Mesendoderm (in vitro differentiated cells): ENCODE data around the gene PTPRE.

Source experiments
- DNase-seq: peaks from one replicate; pipeline ENCODE4 v3.0.0; 2013
- H2AK5ac ChIP-seq: 2 replicates; pipeline ENCODE4 v1.6.1; 2013; ENCODE audit warnings: low read length, inconsistent platforms
- H2BK120ac ChIP-seq: 2 replicates; pipeline ENCODE4 v1.6.1; 2013; ENCODE audit warnings: low read depth, mild to moderate bottlenecking, low read length, moderate library complexity, mixed read lengths
- H2BK15ac ChIP-seq: replicated peaks from 2 replicates; pipeline ENCODE4 v1.6.1; 2013; ENCODE audit warnings: low read depth, mild to moderate bottlenecking, moderate library complexity
- H2BK5ac ChIP-seq: 2 replicates; pipeline ENCODE4 v1.6.1; 2013; ENCODE audit warnings: low read length, inconsistent platforms
- H3K18ac ChIP-seq: 2 replicates; pipeline ENCODE4 v1.6.1; 2013; ENCODE audit warnings: mild to moderate bottlenecking, low read length, mixed read lengths
- H3K23ac ChIP-seq: one replicate; pipeline ENCODE4 v1.6.1; 2013; ENCODE audit warnings: low read length
- H3K27ac ChIP-seq: 2 replicates; pipeline ENCODE4 v1.5.1; 2013; ENCODE audit warnings: low read depth, mild to moderate bottlenecking, inconsistent platforms, low read length, moderate library complexity
- H3K27me3 ChIP-seq: 2 replicates; pipeline ENCODE4 v1.6.1; 2013; ENCODE audit warnings: low read length, control low read depth, mild to moderate bottlenecking, inconsistent platforms; ENCODE audit not compliant: insufficient read depth, poor library complexity
- H3K36me3 ChIP-seq: 2 replicates; pipeline ENCODE4 v1.6.1; 2013; ENCODE audit warnings: low read length, inconsistent platforms; ENCODE audit not compliant: control insufficient read depth, insufficient read depth
- H3K4ac ChIP-seq: one replicate; pipeline ENCODE4 v1.6.1; 2013; ENCODE audit warnings: low read depth, mild to moderate bottlenecking, low read length, moderate library complexity
- H3K4me1 ChIP-seq: 2 replicates; pipeline ENCODE4 v1.6.1; 2013; ENCODE audit warnings: low read depth, low read length, inconsistent platforms; ENCODE audit not compliant: control insufficient read depth
- H3K4me2 ChIP-seq: 2 replicates; pipeline ENCODE4 v1.6.1; 2013; ENCODE audit warnings: low read length
- H3K4me3 ChIP-seq: 2 replicates; pipeline ENCODE4 v1.5.1; 2013; ENCODE audit warnings: mild to moderate bottlenecking, low read length
- H3K56ac ChIP-seq: one replicate; pipeline ENCODE4 v1.6.1; 2013; ENCODE audit warnings: low read length
- H3K79me1 ChIP-seq: 2 replicates; pipeline ENCODE4 v1.6.1; 2013; ENCODE audit warnings: low read length, inconsistent platforms
- H3K79me2 ChIP-seq: 2 replicates; pipeline ENCODE4 v1.6.1; 2013; ENCODE audit warnings: mild to moderate bottlenecking, low read length; ENCODE audit not compliant: control insufficient read depth, insufficient read depth
- H3K9ac ChIP-seq: 2 replicates; pipeline ENCODE4 v1.6.1; 2013; ENCODE audit warnings: low read length, inconsistent platforms
- H4K5ac ChIP-seq: one replicate; pipeline ENCODE4 v1.6.1; 2013; ENCODE audit warnings: low read length
- H4K8ac ChIP-seq: one replicate; pipeline ENCODE4 v1.6.1; 2013; ENCODE audit warnings: low read depth, mild to moderate bottlenecking, control low read depth, low read length, moderate library complexity
- WGBS: extraction: QIAGEN DNeasy Blood & Tissue Kit; methylation state at CpG from one replicate; pipeline ENCODE4 v1.1.7; 2013; ENCODE audit warnings: low lambda C conversion rate, missing lambda C conversion rate; ENCODE audit not compliant: insufficient coverage; ENCODE audit errors: extremely low coverage; 5-methylcytosine and 5-hydroxymethylcytosine counted together

PTPRE gene

GRCh38 chr10:127945341-127945758 is 38.4 kb downstream of the PTPRE start:
- no CpG with 5 or more reads among the region's 2 CpGs for WGBS
- no peak overlapping the region for H3K9ac ChIP-seq
- no peak overlapping the region for H3K18ac ChIP-seq
- H3K4me2 ChIP-seq, result no peak overlapping the region
- no peak for DNase-seq
- no peak overlapping the region for H4K5ac ChIP-seq
- H3K27ac ChIP-seq, result no peak overlapping the region
- no peaks in the 10 kb centered on the region for H3K27me3 ChIP-seq
- no peak overlapping the region for H3K23ac ChIP-seq
- no peak overlapping the region for H3K56ac ChIP-seq
- H3K4ac ChIP-seq, result no peak overlapping the region
- no peak overlapping the region for H4K8ac ChIP-seq
- H2BK5ac ChIP-seq, result no peak overlapping the region
- H3K4me3 ChIP-seq, result no peak overlapping the region
- no peaks in the 10 kb centered on the region for H3K79me2 ChIP-seq
- no peak overlapping the region for H2BK120ac ChIP-seq
- H3K36me3 ChIP-seq, result no peaks in the 10 kb centered on the region
- H3K4me1 ChIP-seq, result no peaks in the 10 kb centered on the region
- no peaks in the 10 kb centered on the region for H3K79me1 ChIP-seq
- H2AK5ac ChIP-seq, result no peak overlapping the region
- H2BK15ac ChIP-seq, result no peak overlapping the region

DNA sequence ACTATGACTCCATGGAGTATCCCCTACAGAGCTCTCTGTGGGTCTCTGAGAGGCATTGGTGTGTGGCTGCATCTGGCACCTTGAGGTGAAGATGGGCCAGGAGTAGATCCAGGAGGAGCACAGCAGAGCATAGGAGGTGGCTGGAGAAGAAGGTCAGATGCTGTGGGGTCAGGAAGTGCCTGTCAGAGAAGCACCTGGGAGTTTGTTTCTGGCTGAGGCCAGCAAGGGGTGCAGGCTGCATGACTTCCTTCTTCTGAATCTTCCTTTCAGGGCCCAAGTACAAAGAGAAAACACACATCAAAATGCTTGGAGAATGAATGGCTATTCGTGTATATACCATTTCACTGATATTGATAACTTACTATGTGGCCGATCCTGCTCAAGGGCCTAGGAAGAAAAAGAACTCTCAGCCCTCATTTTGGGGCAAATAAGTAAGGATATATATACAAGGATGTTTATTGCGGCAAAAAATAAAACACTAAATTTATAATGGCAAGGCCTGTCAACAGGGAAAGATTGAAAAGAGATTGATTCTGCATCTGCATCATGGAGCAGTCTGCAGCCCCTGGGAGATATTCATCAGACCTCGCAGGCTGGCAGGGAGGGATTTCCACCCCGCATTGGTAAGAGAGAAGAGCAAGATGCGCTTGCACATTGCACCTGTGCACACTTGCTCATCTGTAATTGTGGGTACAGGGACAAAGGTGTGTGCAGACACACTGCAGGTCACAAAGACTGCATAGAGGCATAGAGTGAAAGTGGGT is 39.2 kb downstream of the PTPRE start:
- no peak for DNase-seq
- Histone ChIP-seq H2BK120ac (no peak overlapping the region), H3K4me1 (no peaks in the 10 kb centered on the region), H4K5ac (no peak overlapping the region), H4K8ac (no peak overlapping the region), H3K4ac (no peak overlapping the region), H2BK15ac (no peak overlapping the region), H3K79me2 (no peaks in the 10 kb centered on the region), H3K27ac (no peak overlapping the region), H3K56ac (no peak overlapping the region), H3K9ac (no peak overlapping the region), H3K18ac (no peak overlapping the region), H2AK5ac (no peak overlapping the region), H3K27me3 (no peaks in the 10 kb centered on the region), H3K36me3 (no peaks in the 10 kb centered on the region), H3K4me2 (no peak overlapping the region), H3K4me3 (no peak overlapping the region), H2BK5ac (no peak overlapping the region), H3K79me1 (no peaks in the 10 kb centered on the region), H3K23ac (no peak overlapping the region)
- WGBS, result no CpG with 5 or more reads among the region's 6 CpGs

GRCh38 chr10:127947211-127947610 is 40.3 kb downstream of the PTPRE start:
- Histone ChIP-seq H4K8ac (no peak overlapping the region), H3K18ac (no peak overlapping the region), H3K9ac (no peak overlapping the region), H2AK5ac (no peak overlapping the region), H3K4me1 (no peaks in the 10 kb centered on the region), H2BK5ac (no peak overlapping the region), H3K4me2 (no peak overlapping the region), H3K36me3 (no peaks in the 10 kb centered on the region), H3K79me2 (no peaks in the 10 kb centered on the region), H3K27me3 (no peaks in the 10 kb centered on the region), H2BK120ac (no peak overlapping the region), H3K56ac (no peak overlapping the region), H4K5ac (no peak overlapping the region), H3K23ac (no peak overlapping the region), H2BK15ac (no peak overlapping the region), H3K4me3 (no peak overlapping the region), H3K4ac (no peak overlapping the region), H3K27ac (no peak overlapping the region), H3K79me1 (no peaks in the 10 kb centered on the region)
- DNase-seq, result no peak
- no CpG with 5 or more reads among the region's 1 CpG for WGBS

DNA sequence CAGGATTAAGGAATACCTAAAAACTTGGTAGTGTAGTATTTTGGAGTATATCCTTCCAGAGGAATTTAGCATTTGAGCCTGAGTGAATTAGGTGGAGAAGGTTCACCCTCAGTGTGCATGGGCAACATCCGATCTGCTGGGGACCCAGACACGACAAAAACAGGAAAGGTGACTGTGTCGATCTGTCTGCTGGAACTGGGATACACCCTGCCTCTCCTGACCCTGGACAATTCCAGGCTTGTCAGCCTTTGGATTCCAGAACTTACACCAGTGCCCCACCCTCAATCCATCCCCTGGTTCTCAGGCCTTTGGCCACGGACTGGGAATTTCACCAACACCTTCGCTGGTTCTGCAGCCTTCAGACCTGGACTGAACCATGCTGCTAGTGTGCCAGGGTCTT is 41.9 kb downstream of the PTPRE start:
- H4K8ac ChIP-seq, result no peak overlapping the region
- H3K4ac ChIP-seq, result no peak overlapping the region
- no peak overlapping the region for H2BK15ac ChIP-seq
- H3K27ac ChIP-seq, result no peak overlapping the region
- no peaks in the 10 kb centered on the region for H3K4me1 ChIP-seq
- H3K23ac ChIP-seq, result no peak overlapping the region
- no peaks in the 10 kb centered on the region for H3K36me3 ChIP-seq
- H3K4me3 ChIP-seq, result no peak overlapping the region
- no peak for DNase-seq
- no peak overlapping the region for H3K56ac ChIP-seq
- no peak overlapping the region for H4K5ac ChIP-seq
- no peak overlapping the region for H3K4me2 ChIP-seq
- no peak overlapping the region for H2BK5ac ChIP-seq
- no peak overlapping the region for H2BK120ac ChIP-seq
- no peaks in the 10 kb centered on the region for H3K27me3 ChIP-seq
- no peak overlapping the region for H3K18ac ChIP-seq
- no peak overlapping the region for H2AK5ac ChIP-seq
- H3K79me2 ChIP-seq, result no peaks in the 10 kb centered on the region
- no CpG with 5 or more reads among the region's 5 CpGs for WGBS
- no peaks in the 10 kb centered on the region for H3K79me1 ChIP-seq
- H3K9ac ChIP-seq, result no peak overlapping the region

DNA sequence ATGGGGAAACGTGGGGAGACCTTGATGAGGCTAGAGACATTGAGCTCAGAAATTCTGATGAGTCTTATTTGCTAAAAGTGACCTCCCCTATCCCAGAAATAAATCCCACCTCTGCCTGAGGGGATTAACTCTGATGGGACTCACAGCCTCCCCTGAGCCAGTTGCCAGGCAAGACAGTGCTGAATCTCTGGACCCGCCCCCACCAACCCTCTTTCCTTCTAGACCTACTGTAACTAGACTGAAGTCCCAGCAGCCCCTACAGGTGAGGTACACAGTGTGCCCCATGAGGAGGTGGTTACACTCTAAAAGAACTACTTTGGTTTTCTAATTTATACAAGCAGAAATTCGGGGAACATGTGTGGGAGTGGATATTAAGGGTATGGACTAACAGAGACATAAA is 42.9 kb downstream of the PTPRE start:
- H3K36me3 ChIP-seq, result no peaks in the 10 kb centered on the region
- H3K79me2 ChIP-seq, result no peaks in the 10 kb centered on the region
- no peak overlapping the region for H3K27ac ChIP-seq
- H2BK15ac ChIP-seq, result no peak overlapping the region
- no peaks in the 10 kb centered on the region for H3K4me1 ChIP-seq
- H2AK5ac ChIP-seq, result no peak overlapping the region
- no peak overlapping the region for H3K56ac ChIP-seq
- H4K8ac ChIP-seq, result no peak overlapping the region
- no peak overlapping the region for H2BK5ac ChIP-seq
- no peak overlapping the region for H3K9ac ChIP-seq
- H2BK120ac ChIP-seq, result no peak overlapping the region
- no peak overlapping the region for H3K4me2 ChIP-seq
- no CpG with 5 or more reads among the region's 3 CpGs for WGBS
- DNase-seq, result no peak
- H3K27me3 ChIP-seq, result no peaks in the 10 kb centered on the region
- H3K4me3 ChIP-seq, result no peak overlapping the region
- no peaks in the 10 kb centered on the region for H3K79me1 ChIP-seq
- H4K5ac ChIP-seq, result no peak overlapping the region
- no peak overlapping the region for H3K18ac ChIP-seq
- no peak overlapping the region for H3K4ac ChIP-seq
- no peak overlapping the region for H3K23ac ChIP-seq
